Glutamatergic neuron (in vitro differentiated cells): ENCODE measurements around the gene CAMK2A. TPM values are rescaled to one million over a fixed set of nuclear protein-coding genes. Genes with fewer than 3 reads are reported as not detected.

Experiments
- DNase-seq: peaks from one replicate; pipeline ENCODE4 v3.0.0; 2022
- H3K27ac Mint-ChIP-seq: one replicate; pipeline ENCODE4 v1.8.0; 2020; ENCODE audit warnings: mild to moderate bottlenecking, mixed read lengths, inconsistent platforms; ENCODE audit not compliant: unreplicated experiment
- H3K27me3 Mint-ChIP-seq: one replicate; pipeline ENCODE4 v1.8.0; 2020; ENCODE audit warnings: mild to moderate bottlenecking, moderate library complexity, mixed read lengths, inconsistent platforms; ENCODE audit not compliant: unreplicated experiment
- H3K36me3 Mint-ChIP-seq: one replicate; pipeline ENCODE4 v1.8.0; 2020; ENCODE audit warnings: mild to moderate bottlenecking, mixed read lengths, inconsistent platforms; ENCODE audit not compliant: unreplicated experiment
- H3K4me1 Mint-ChIP-seq: one replicate; pipeline ENCODE4 v1.8.0; 2020; ENCODE audit warnings: mild to moderate bottlenecking, low read depth, mixed read lengths, inconsistent platforms; ENCODE audit not compliant: unreplicated experiment
- H3K4me3 Mint-ChIP-seq: one replicate; pipeline ENCODE4 v1.8.0; 2020; ENCODE audit warnings: mild to moderate bottlenecking, mixed read lengths, inconsistent platforms; ENCODE audit not compliant: unreplicated experiment
- H3K9me3 Mint-ChIP-seq: one replicate; pipeline ENCODE4 v1.8.0; 2020; ENCODE audit warnings: mild to moderate bottlenecking, moderate library complexity, mixed read lengths, inconsistent platforms; ENCODE audit not compliant: unreplicated experiment
- CTCF ChIP-seq: fragments of 200-600 bp; sonication (generic); IDR thresholded peaks from one replicate; pipeline ENCODE4 v1.5.0; 2021; ENCODE audit not compliant: partially characterized antibody, unreplicated experiment
- total RNA-seq: library from RNA; stranded (reverse); fragmentation: NEBNext Ultra II Directional; extraction: Animal tissue kit (Norgen Biotek cat#: 25700); gene quantifications from one replicate; pipeline ENCODE4 v1.2.1, GENCODE V29; 2021; ENCODE audit not compliant: unreplicated experiment

Gene CAMK2A
- total RNA-seq, 1 donor from 2014 or later: 1.1 TPM

- H3K36me3 Mint-ChIP-seq: no peaks in the 10 kb centered on the region
- H3K9me3 Mint-ChIP-seq: peaks cover 6% of the 10 kb centered on the region
- no peak overlapping the region for H3K4me3 Mint-ChIP-seq
- H3K27me3 Mint-ChIP-seq: peaks cover 12% of the 10 kb centered on the region
- no peak for DNase-seq
- H3K4me1 Mint-ChIP-seq: no peaks in the 10 kb centered on the region
- H3K27ac Mint-ChIP-seq: no peak overlapping the region
- TF ChIP-seq CTCF: no peak
These were observed 116.4 kb downstream of the CAMK2A start for GRCh38 chr5:150173161-150173560.

GRCh38 chr5:150172556-150172955, 117.0 kb downstream of the CAMK2A start:
- Mint-ChIP-seq H3K36me3 (no peaks in the 10 kb centered on the region), H3K27ac (no peak overlapping the region), H3K9me3 (peaks cover 6% of the 10 kb centered on the region), H3K4me1 (no peaks in the 10 kb centered on the region), H3K4me3 (no peak overlapping the region), H3K27me3 (peaks cover 16% of the 10 kb centered on the region)
- no peak for TF ChIP-seq CTCF
- DNase-seq: no peak

GRCh38 chr5:150172145-150172544, 117.4 kb downstream of the CAMK2A start:
- H3K27ac Mint-ChIP-seq: peak overlapping the region; percentile 35
- no peaks in the 10 kb centered on the region for H3K4me1 Mint-ChIP-seq
- TF ChIP-seq CTCF: no peak
- H3K36me3 Mint-ChIP-seq: no peaks in the 10 kb centered on the region
- H3K9me3 Mint-ChIP-seq: peaks cover 6% of the 10 kb centered on the region
- H3K27me3 Mint-ChIP-seq: peaks cover 20% of the 10 kb centered on the region
- no peak for DNase-seq
- H3K4me3 Mint-ChIP-seq: no peak overlapping the region

Other genes with a start within 250 kb of the CAMK2A start
- gene CSF1R, start 203.2 kb downstream of the CAMK2A start, total RNA-seq: not detected
- gene PDGFRB, start 133.9 kb downstream of the CAMK2A start, total RNA-seq: 2.9 TPM
- gene CDX1, start 123.0 kb downstream of the CAMK2A start, total RNA-seq: not detected
- gene SLC6A7, start 99.7 kb downstream of the CAMK2A start, total RNA-seq: not detected
- gene ARSI, start 13.1 kb upstream of the CAMK2A start, total RNA-seq: not detected
- gene TCOF1, start 67.9 kb upstream of the CAMK2A start, total RNA-seq: 39.7 TPM
- gene CD74, start 123.1 kb upstream of the CAMK2A start, total RNA-seq: 3.1 TPM
- gene RPS14, start 160.0 kb upstream of the CAMK2A start, total RNA-seq: 1,465 TPM
- gene NDST1, start 218.4 kb upstream of the CAMK2A start, total RNA-seq: 160 TPM